Endothelial cell (in vitro differentiated cells): ENCODE data around the gene STARD3. TPM values are rescaled to one million over a fixed set of nuclear protein-coding genes. Genes with fewer than 3 reads are reported as not detected.

ENCODE experiments used
- DNase-seq: peaks from one replicate; pipeline ENCODE4 v3.0.0; 2021; ENCODE audit warnings: low spot score
- H3K27ac Mint-ChIP-seq: one replicate; pipeline ENCODE4 v1.8.0; 2021; ENCODE audit warnings: mixed read lengths, inconsistent platforms; ENCODE audit not compliant: unreplicated experiment
- H3K27me3 Mint-ChIP-seq: one replicate; pipeline ENCODE4 v1.8.0; 2021; ENCODE audit warnings: mild to moderate bottlenecking, moderate library complexity, mixed read lengths, inconsistent platforms; ENCODE audit not compliant: unreplicated experiment
- H3K36me3 Mint-ChIP-seq: one replicate; pipeline ENCODE4 v1.8.0; 2021; ENCODE audit warnings: mild to moderate bottlenecking, low read depth, mixed read lengths, inconsistent platforms; ENCODE audit not compliant: unreplicated experiment
- H3K4me1 Mint-ChIP-seq: one replicate; pipeline ENCODE4 v1.8.0; 2021; ENCODE audit warnings: mild to moderate bottlenecking, mixed read lengths, inconsistent platforms; ENCODE audit not compliant: unreplicated experiment
- H3K4me3 Mint-ChIP-seq: one replicate; pipeline ENCODE4 v1.8.0; 2021; ENCODE audit warnings: mild to moderate bottlenecking, mixed read lengths, inconsistent platforms; ENCODE audit not compliant: unreplicated experiment
- H3K9me3 Mint-ChIP-seq: one replicate; pipeline ENCODE4 v1.8.0; 2021; ENCODE audit warnings: mixed read lengths, inconsistent platforms; ENCODE audit not compliant: unreplicated experiment
- total RNA-seq: library from RNA; stranded (reverse); fragmentation: NEBNext Ultra II Directional; extraction: Animal tissue kit (Norgen Biotek cat#: 25700); gene quantifications from one replicate; pipeline ENCODE4 v1.2.1, GENCODE V29; 2021; ENCODE audit not compliant: unreplicated experiment
- TF ChIP-seq, protein P1 (sequence below): fragments of 200-600 bp; sonication (generic); IDR thresholded peaks from one replicate; pipeline ENCODE4 v1.5.0; 2021; ENCODE audit warnings: antibody characterized with exemption; ENCODE audit not compliant: unreplicated experiment

The STARD3 gene
- total RNA-seq, 1 donor from 2014 or later = 77.7 TPM

GRCh38 chr17:39612935-39613464, 23.9 kb upstream of the STARD3 start:
- H3K27me3 Mint-ChIP-seq = peaks cover 24% of the 10 kb centered on the region
- H3K36me3 Mint-ChIP-seq = peaks cover 3% of the 10 kb centered on the region
- no peak overlapping the region for H3K27ac Mint-ChIP-seq
- no peak for DNase-seq
- no peaks in the 10 kb centered on the region for H3K4me1 Mint-ChIP-seq
- no peak overlapping the region for H3K4me3 Mint-ChIP-seq
- TF ChIP-seq, protein P1, sequence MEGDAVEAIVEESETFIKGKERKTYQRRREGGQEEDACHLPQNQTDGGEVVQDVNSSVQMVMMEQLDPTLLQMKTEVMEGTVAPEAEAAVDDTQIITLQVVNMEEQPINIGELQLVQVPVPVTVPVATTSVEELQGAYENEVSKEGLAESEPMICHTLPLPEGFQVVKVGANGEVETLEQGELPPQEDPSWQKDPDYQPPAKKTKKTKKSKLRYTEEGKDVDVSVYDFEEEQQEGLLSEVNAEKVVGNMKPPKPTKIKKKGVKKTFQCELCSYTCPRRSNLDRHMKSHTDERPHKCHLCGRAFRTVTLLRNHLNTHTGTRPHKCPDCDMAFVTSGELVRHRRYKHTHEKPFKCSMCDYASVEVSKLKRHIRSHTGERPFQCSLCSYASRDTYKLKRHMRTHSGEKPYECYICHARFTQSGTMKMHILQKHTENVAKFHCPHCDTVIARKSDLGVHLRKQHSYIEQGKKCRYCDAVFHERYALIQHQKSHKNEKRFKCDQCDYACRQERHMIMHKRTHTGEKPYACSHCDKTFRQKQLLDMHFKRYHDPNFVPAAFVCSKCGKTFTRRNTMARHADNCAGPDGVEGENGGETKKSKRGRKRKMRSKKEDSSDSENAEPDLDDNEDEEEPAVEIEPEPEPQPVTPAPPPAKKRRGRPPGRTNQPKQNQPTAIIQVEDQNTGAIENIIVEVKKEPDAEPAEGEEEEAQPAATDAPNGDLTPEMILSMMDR = no peak
- no peaks in the 10 kb centered on the region for H3K9me3 Mint-ChIP-seq

- TF ChIP-seq, protein P1 = no peak
- H3K4me3 Mint-ChIP-seq = no peak overlapping the region
- H3K36me3 Mint-ChIP-seq = peaks cover 3% of the 10 kb centered on the region
- H3K27ac Mint-ChIP-seq = no peak overlapping the region
- H3K9me3 Mint-ChIP-seq = no peaks in the 10 kb centered on the region
- H3K4me1 Mint-ChIP-seq = no peaks in the 10 kb centered on the region
- peaks cover 20% of the 10 kb centered on the region for H3K27me3 Mint-ChIP-seq
- no peak for DNase-seq
These were observed 22.3 kb upstream of the STARD3 start for GRCh38 chr17:39614545-39615157.

- peaks cover 3% of the 10 kb centered on the region for H3K36me3 Mint-ChIP-seq
- TF ChIP-seq, protein P1 = no peak
- H3K4me1 Mint-ChIP-seq = no peaks in the 10 kb centered on the region
- no peak overlapping the region for H3K4me3 Mint-ChIP-seq
- no peak for DNase-seq
- no peaks in the 10 kb centered on the region for H3K9me3 Mint-ChIP-seq
- peaks cover 20% of the 10 kb centered on the region for H3K27me3 Mint-ChIP-seq
- no peak overlapping the region for H3K27ac Mint-ChIP-seq
These were observed 21.5 kb upstream of the STARD3 start for GRCh38 chr17:39615434-39615833.

GRCh38 chr17:39617100-39617445, 19.9 kb upstream of the STARD3 start:
- H3K27ac Mint-ChIP-seq = no peak overlapping the region
- H3K36me3 Mint-ChIP-seq = no peaks in the 10 kb centered on the region
- H3K27me3 Mint-ChIP-seq = peaks cover 22% of the 10 kb centered on the region

More at GRCh38 chr17:39617100-39617445, 19.9 kb upstream of the STARD3 start:
- TF ChIP-seq, protein P1 = no peak
- Mint-ChIP-seq H3K4me3 (no peak overlapping the region), H3K9me3 (no peaks in the 10 kb centered on the region), H3K4me1 (no peaks in the 10 kb centered on the region)
- no peak for DNase-seq
